ENCODE measurements around the gene TTC29.

The TTC29 gene

DNA sequence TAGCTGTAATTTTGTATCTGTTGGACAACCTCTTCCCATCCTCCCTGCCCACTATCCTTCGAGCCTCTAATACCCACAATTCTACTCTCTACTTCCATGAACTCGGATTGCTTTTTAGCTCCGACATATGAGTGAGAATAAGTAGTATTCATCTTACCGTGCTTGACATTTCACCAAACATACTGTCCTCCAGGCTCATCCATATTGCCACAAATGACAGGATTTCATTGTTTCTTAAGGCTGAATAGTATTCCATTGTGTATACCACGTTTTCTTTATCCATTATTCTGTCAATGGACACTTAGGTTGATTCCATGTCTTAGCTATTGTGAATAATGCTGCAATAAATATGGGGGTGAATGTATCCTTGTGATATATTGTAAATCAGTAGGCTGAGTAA, 26.4 kb upstream of the TTC29 start:
- TF ChIP-seq, protein P1, sequence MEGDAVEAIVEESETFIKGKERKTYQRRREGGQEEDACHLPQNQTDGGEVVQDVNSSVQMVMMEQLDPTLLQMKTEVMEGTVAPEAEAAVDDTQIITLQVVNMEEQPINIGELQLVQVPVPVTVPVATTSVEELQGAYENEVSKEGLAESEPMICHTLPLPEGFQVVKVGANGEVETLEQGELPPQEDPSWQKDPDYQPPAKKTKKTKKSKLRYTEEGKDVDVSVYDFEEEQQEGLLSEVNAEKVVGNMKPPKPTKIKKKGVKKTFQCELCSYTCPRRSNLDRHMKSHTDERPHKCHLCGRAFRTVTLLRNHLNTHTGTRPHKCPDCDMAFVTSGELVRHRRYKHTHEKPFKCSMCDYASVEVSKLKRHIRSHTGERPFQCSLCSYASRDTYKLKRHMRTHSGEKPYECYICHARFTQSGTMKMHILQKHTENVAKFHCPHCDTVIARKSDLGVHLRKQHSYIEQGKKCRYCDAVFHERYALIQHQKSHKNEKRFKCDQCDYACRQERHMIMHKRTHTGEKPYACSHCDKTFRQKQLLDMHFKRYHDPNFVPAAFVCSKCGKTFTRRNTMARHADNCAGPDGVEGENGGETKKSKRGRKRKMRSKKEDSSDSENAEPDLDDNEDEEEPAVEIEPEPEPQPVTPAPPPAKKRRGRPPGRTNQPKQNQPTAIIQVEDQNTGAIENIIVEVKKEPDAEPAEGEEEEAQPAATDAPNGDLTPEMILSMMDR (IDR thresholded peaks at IDR 0.05; ENCODE audit: low read depth, low read length): no peak
- no peak overlapping the region for H3K4me3 ChIP-seq (ENCODE audit: low read depth, low read length)

DNA sequence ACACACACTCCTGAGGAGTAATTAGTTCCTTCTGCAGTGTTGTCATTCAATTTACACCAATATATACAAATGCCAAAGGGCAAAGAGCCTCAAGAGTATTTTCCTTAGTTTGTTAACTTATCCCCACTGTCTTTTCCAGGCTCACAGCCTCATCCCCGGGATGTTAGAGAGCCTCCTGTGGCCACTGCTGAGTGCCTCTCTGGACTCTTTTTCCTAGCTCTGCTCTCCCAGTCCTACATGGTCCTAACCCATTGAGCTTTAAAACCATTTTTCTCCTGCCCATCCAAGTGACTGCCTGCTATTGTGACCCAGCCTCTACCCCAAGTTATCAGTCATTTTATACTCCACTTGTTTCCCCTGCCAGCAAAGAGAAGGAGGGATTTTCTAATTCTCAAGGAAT, 23.5 kb upstream of the TTC29 start:
- TF ChIP-seq, protein P1 (IDR thresholded peaks at IDR 0.05; ENCODE audit: low read depth, low read length): no peak
- H3K4me3 ChIP-seq (ENCODE audit: low read depth, low read length): no peak overlapping the region

DNA sequence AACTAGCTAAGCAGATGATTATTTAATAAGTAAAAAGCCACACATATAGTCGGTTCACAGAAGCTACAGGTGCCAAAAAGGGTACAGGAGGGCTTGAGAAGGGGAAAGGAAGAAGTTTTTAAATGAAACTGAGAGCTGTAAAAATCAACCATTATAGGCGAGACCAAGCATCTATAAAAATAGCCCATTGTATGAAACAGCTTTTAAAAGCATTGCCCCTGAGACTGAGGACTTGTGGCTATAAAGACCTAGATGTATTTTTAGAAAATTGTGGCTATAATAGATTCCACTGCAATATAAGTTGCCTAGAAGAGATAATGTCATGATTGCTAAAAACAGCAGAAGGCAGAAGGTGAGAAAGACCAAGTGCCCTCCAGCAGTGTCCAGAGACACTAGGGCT, 15.0 kb upstream of the TTC29 start:
- TF ChIP-seq, protein P1 (IDR thresholded peaks at IDR 0.05; ENCODE audit: low read depth, low read length): no peak
- no peak overlapping the region for H3K4me3 ChIP-seq (ENCODE audit: low read depth, low read length)

DNA sequence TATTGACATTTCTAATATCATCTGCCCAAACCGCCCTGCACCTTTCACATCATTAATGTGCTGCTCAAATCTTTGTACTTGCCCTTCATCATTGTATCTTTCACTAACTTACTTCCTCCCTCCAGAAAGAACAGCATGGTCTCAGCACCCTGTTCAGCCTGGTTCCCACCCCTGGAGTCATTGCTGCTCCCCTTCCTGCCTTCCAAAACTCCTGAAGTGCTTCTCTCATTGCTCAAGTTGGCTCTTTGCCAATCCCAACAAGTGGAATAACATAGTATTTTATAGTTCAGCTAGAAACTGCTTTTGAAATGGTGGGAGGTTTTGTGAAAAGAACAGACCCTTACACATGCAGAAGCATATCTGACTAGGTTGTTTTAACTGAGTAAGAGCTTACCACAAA, 14.0 kb upstream of the TTC29 start:
- TF ChIP-seq, protein P1 (IDR thresholded peaks at IDR 0.05; ENCODE audit: low read depth, low read length): no peak
- H3K4me3 ChIP-seq (ENCODE audit: low read depth, low read length): no peak overlapping the region

DNA sequence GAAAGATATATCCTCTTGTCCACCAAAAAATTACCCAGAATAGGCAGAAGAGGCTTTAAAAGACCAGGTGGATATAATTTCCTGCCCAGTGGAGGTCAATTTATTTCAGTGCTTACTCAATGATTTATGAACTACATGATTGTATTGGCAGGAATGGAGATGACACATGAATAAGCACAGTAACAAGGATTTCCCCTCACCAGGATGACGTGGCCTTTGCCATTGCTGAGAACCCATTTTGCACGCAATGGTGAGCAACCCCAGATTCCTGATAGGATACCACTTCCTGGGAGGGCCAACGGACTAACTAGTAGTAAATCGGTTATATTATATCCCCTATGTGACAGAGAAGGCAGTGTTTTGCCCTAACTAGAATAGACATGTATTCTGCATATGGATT, 11.6 kb upstream of the TTC29 start:
- TF ChIP-seq, protein P1 (IDR thresholded peaks at IDR 0.05; ENCODE audit: low read depth, low read length): no peak
- H3K4me3 ChIP-seq (ENCODE audit: low read depth, low read length): no peak overlapping the region

DNA sequence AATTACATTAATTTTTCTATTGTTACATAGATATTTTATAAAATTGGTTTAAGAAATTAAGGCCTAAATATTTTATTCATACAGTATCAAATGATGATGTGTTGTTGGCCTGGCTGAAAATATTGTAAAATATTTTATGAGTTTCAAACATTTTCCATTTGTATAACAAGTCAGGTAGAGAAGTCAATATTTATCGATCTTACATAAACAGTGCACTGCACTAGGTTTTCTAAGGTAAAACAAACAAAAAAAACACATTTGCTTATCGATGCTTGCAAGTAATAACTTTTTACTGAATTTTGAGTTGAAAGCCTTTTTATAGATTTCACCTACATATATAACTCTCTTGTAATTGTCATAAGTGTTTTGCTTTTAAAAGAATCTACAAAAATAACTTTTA, 7.2 kb upstream of the TTC29 start:
- H3K4me3 ChIP-seq (ENCODE audit: low read depth, low read length): no peak overlapping the region
- TF ChIP-seq, protein P1 (IDR thresholded peaks at IDR 0.05; ENCODE audit: low read depth, low read length): no peak

DNA sequence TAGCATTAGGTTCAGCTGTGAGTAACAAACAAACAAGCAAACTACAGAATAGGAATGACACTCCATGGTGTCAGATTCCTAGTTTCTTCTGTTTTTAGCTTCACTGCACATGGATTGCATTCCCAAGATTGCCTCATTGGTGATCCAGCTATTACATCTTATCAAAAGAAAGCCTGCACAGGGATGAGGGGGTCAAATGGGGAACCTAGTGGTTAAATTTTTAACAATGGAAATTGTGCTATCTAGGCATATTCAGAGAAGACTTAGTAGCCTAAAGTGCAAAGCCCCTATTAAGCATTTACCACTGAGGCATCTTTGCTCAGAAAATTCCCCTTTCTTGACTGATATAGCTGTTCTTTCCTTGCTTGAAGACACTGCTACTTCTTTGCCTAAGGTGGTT, 3.9 kb upstream of the TTC29 start:
- TF ChIP-seq, protein P1 (IDR thresholded peaks at IDR 0.05; ENCODE audit: low read depth, low read length): no peak
- H3K4me3 ChIP-seq (ENCODE audit: low read depth, low read length): no peak overlapping the region
